Erythroblast (primary cell): ENCODE measurements around the gene STK40.

ENCODE experiments used
- GATA1 ChIP-seq: IDR thresholded peaks from 2 replicates; pipeline ENCODE4 v1.6.1; 2011; ENCODE audit warnings: low read depth, mild to moderate bottlenecking, control low read depth, low read length, moderate library complexity
- POLR2A ChIP-seq: IDR thresholded peaks from 2 replicates; pipeline ENCODE4 v1.6.1; 2011; ENCODE audit warnings: mild to moderate bottlenecking, low read length

DNA sequence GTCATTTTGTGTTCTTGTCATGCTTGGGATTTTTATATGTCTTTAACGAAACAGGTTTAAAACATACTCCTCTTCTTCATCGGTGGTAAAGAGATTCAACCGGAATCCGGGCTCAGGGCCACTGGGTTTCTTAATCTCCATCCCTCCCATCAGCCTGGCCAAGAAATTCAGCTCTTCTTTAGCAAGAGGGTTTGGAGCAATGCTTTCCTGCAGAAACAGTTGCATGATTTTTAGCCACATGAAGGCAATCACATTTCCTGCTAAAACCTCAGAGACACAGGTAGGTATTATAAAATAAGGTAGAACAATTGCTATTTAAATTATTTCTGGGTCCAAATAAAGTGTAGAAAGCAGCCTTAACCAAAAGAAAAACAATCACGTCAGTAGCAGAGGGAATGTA, 34.7 kb upstream of the STK40 start:
- TF ChIP-seq POLR2A (no peak), GATA1 (no peak)
